ENCODE results near the gene OR52E5.

The OR52E5 gene

DNA sequence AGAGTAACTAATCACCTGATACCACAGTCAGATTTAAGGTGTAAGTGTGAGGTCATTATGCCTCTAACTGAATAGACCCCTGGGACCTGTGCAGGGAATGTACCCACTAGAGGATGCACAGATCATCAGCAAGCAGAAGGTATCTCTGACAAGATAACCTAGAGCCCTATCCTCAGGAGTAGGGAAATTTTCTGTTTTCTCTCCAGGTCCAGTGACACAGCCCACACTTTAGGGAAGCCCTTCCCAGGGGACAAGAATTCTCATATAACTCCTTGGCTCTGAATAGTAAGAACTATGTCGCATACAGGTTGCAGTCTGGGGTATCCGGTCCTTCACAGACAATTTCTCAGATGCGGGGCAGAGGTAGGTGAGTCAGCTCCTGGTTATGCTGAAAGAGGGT, at the start of gene OR52E5:
Gene OR52E5 (plus strand): TSS at position 301 of the 400 bp plus-strand sequence. CDS start 7,569 bp downstream, outside the sequence.
- Histone ChIP-seq H3K36me3 (ENCODE audit: insufficient read depth, low read depth, low read length) (no peaks in the 10 kb centered on the region), H3K9ac (ENCODE audit: low read depth, low read length) (no peak within 1 kb of the TSS), H3K9me3 (ENCODE audit: insufficient read depth, low read depth, low read length) (no peaks in the 10 kb centered on the region), H3K27me3 (ENCODE audit: insufficient read depth, low read length) (no peaks in the 10 kb centered on the region), H3K4me3 (ENCODE audit: low read length) (no peak within 1 kb of the TSS), H3K4me1 (ENCODE audit: insufficient read depth, low read length) (0 out of 2 replicates have a peak, but pooled peaks cover under 1% of the 10 kb centered on the region), H3K27ac (ENCODE audit: low read length) (no peak within 1 kb of the TSS)

DNA sequence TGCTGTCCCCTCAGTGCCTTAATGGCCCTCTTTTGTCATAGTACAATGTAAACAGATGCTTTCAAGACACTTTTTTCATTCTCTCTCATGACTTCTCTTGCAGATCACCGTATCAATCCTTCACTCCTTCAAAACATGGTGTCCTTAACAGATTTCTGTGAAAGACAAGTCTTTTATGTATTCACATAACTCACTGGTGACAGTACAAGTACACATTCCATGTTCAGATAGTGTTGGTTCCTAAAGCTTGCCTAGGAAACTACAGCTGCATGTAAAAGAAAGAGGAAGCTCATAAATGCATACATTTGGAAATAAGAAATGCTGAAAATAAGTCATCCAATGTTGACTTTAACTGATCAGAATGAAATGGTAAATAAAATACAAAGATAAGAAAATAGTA, 46.3 kb upstream of the OR52E5 start:
- H3K27ac ChIP-seq (ENCODE audit: low read length), result no peak overlapping the region
- H3K4me1 ChIP-seq (ENCODE audit: insufficient read depth, low read length), result no peaks in the 10 kb centered on the region
- no peak overlapping the region for H3K4me3 ChIP-seq (ENCODE audit: low read length)
- no peaks in the 10 kb centered on the region for H3K36me3 ChIP-seq (ENCODE audit: insufficient read depth, low read depth, low read length)
- H3K9ac ChIP-seq (ENCODE audit: low read depth, low read length), result no peak overlapping the region
- H3K27me3 ChIP-seq (ENCODE audit: insufficient read depth, low read length), result no peaks in the 10 kb centered on the region
- no peaks in the 10 kb centered on the region for H3K9me3 ChIP-seq (ENCODE audit: insufficient read depth, low read depth, low read length)

DNA sequence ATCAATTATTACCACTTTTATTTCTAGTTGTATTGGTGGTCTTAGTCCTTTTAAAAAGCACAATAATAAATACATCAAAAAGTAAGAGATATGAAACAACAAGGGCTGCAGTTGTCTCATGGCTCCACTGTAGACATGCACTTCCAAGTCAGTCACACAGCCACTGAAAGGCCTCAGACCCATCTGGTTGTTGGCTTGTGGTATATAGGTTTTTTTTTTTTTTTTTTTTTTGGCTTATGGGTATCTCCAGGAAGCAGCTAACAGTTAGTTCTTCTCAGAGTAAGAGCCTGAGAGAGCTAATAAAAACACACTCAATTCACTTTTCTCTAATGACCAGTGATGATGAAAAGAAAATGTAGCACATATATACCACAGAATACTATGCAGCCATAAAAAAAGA, 45.3 kb upstream of the OR52E5 start:
- Histone ChIP-seq H3K9me3 (ENCODE audit: insufficient read depth, low read depth, low read length) (no peaks in the 10 kb centered on the region; the same call in 1 of the 2 replicates), H3K27me3 (ENCODE audit: insufficient read depth, low read length) (no peaks in the 10 kb centered on the region), H3K36me3 (ENCODE audit: insufficient read depth, low read depth, low read length) (no peaks in the 10 kb centered on the region), H3K9ac (ENCODE audit: low read depth, low read length) (no peak overlapping the region), H3K4me1 (ENCODE audit: insufficient read depth, low read length) (no peaks in the 10 kb centered on the region), H3K27ac (ENCODE audit: low read length) (no peak overlapping the region), H3K4me3 (ENCODE audit: low read length) (no peak overlapping the region)

DNA sequence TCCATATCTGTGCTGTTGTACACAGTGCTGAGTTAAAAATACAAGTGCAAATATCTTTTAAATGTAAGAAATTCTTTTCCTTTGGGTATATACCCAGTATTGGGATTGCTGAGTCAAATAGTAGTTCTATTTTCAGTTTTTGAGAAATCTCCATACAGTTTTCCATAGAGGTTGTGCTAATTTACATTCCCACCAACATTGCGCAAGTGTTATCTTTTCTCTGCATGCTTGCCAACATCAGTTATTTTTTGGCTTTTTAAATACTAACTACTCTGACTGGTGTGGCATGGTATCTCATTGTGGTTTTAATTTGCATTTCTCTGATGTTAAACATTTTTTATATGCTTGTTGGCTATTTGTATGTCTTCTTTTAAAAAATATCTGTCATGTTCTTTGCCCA, 42.0 kb upstream of the OR52E5 start:
- Histone ChIP-seq H3K27me3 (ENCODE audit: insufficient read depth, low read length) (no peaks in the 10 kb centered on the region), H3K4me3 (ENCODE audit: low read length) (no peak overlapping the region), H3K9ac (ENCODE audit: low read depth, low read length) (no peak overlapping the region), H3K4me1 (ENCODE audit: insufficient read depth, low read length) (no peaks in the 10 kb centered on the region), H3K27ac (ENCODE audit: low read length) (no peak overlapping the region), H3K9me3 (ENCODE audit: insufficient read depth, low read depth, low read length) (no peaks in the 10 kb centered on the region; the same call in 1 of the 2 replicates), H3K36me3 (ENCODE audit: insufficient read depth, low read depth, low read length) (no peaks in the 10 kb centered on the region)

DNA sequence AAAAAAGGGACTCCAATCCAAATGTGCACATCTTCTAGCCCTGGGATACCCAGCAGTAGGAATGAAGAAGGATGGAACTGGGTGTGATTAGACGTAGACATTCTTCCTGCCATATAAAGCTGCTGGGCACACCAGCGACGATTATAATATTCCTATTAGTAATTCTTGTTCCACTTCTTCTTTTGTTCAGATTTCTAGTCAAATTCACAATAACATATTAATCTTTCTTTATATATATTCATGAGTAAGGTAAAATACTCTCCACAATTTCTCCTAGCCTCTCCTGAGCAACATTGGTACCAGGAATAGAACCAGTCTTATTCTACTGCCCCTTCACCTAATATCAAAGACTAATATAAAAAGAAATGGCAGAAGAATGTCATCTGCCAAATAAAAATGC, 35.4 kb upstream of the OR52E5 start, which contains the start of gene OR52E8:
Gene OR52E8 (minus strand): TSS at position 101 of the 400 bp plus-strand sequence. CDS start 0 bp downstream, at position 101.
- Histone ChIP-seq H3K9me3 (ENCODE audit: insufficient read depth, low read depth, low read length) (no peaks in the 10 kb centered on the region; the same call in 1 of the 2 replicates), H3K4me1 (ENCODE audit: insufficient read depth, low read length) (no peaks in the 10 kb centered on the region), H3K36me3 (ENCODE audit: insufficient read depth, low read depth, low read length) (no peaks in the 10 kb centered on the region), H3K9ac (ENCODE audit: low read depth, low read length) (no peak within 1 kb of the TSS), H3K27me3 (ENCODE audit: insufficient read depth, low read length) (no peaks in the 10 kb centered on the region), H3K27ac (ENCODE audit: low read length) (no peak within 1 kb of the TSS), H3K4me3 (ENCODE audit: low read length) (no peak within 1 kb of the TSS)

DNA sequence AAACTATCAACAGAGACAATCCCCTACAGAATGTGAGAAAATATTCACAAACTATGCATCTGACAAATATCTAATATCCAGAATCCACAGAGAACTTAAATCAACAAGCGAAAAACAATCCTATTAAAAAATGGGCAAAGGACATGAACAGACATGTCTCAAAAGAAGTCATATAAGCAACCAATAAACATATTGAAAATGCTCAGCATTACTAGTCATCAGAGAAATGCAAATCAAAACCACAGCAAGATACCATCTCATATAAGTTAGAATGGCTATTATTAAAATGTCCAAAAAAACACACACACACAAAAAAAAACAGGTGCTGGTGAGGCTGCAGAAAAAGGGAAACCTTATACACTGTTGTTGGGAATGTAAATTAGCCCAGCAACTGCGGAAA, 27.2 kb upstream of the OR52E5 start:
- H3K4me1 ChIP-seq (ENCODE audit: insufficient read depth, low read length), result no peaks in the 10 kb centered on the region
- H3K9ac ChIP-seq (ENCODE audit: low read depth, low read length), result no peak overlapping the region
- H3K36me3 ChIP-seq (ENCODE audit: insufficient read depth, low read depth, low read length), result no peaks in the 10 kb centered on the region
- no peaks in the 10 kb centered on the region for H3K27me3 ChIP-seq (ENCODE audit: insufficient read depth, low read length)
- no peak overlapping the region for H3K4me3 ChIP-seq (ENCODE audit: low read length)
- H3K9me3 ChIP-seq (ENCODE audit: insufficient read depth, low read depth, low read length), result peaks cover 4% of the 10 kb centered on the region; the same call in 1 of the 2 replicates
- H3K27ac ChIP-seq (ENCODE audit: low read length), result no peak overlapping the region

DNA sequence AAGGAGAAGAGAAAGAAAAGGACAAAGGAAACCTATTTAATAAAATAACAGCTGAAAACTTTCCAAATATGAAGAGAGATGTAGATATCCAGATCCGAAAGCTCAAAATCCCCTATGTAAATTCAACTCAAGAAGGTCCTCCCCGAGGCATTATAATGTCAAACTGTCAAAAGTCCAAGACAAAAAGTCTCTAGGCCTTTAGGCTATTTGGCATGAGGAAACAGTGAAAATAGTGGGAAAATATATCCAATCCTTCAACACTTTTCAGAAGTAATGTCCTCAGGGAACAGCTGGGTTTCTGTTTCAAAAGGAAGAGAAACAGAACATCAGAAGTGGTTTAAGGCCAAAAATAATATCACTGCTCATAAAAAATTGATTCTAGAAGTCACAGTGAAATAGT, 14.4 kb upstream of the OR52E5 start:
- Histone ChIP-seq H3K4me3 (ENCODE audit: low read length) (no peak overlapping the region), H3K9ac (ENCODE audit: low read depth, low read length) (no peak overlapping the region), H3K4me1 (ENCODE audit: insufficient read depth, low read length) (no peaks in the 10 kb centered on the region), H3K9me3 (ENCODE audit: insufficient read depth, low read depth, low read length) (no peaks in the 10 kb centered on the region), H3K36me3 (ENCODE audit: insufficient read depth, low read depth, low read length) (no peaks in the 10 kb centered on the region), H3K27ac (ENCODE audit: low read length) (no peak overlapping the region), H3K27me3 (ENCODE audit: insufficient read depth, low read length) (no peaks in the 10 kb centered on the region)

DNA sequence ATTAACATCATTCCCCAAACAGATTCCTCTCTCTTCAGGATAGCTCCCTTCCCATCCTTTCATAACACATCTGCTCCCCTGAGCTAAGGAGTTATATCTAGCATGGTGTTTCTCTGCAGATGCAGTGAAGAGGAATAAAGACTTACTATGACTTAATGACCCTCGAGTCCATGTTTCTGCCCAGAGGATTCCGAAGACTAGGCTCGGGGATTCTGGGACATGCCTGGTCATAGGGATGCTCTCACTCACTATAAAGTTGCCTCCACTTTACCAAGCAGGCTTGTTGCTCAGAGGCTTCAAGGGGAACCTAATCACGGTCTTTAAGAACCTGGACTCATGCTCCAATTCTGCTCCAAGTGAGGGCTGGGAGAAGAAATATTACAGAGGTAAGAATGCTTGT, 12.7 kb upstream of the OR52E5 start, which contains the start of gene OR52E4:
Gene OR52E4 (plus strand): TSS at position 301 of the 400 bp plus-strand sequence. CDS start 3,664 bp downstream, outside the sequence.
- no peaks in the 10 kb centered on the region for H3K36me3 ChIP-seq (ENCODE audit: insufficient read depth, low read depth, low read length)
- no peak within 1 kb of the TSS for H3K9ac ChIP-seq (ENCODE audit: low read depth, low read length)
- no peaks in the 10 kb centered on the region for H3K9me3 ChIP-seq (ENCODE audit: insufficient read depth, low read depth, low read length)
- H3K4me3 ChIP-seq (ENCODE audit: low read length), result no peak within 1 kb of the TSS
- no peaks in the 10 kb centered on the region for H3K27me3 ChIP-seq (ENCODE audit: insufficient read depth, low read length)
- no peak within 1 kb of the TSS for H3K27ac ChIP-seq (ENCODE audit: low read length)
- no peaks in the 10 kb centered on the region for H3K4me1 ChIP-seq (ENCODE audit: insufficient read depth, low read length)

DNA sequence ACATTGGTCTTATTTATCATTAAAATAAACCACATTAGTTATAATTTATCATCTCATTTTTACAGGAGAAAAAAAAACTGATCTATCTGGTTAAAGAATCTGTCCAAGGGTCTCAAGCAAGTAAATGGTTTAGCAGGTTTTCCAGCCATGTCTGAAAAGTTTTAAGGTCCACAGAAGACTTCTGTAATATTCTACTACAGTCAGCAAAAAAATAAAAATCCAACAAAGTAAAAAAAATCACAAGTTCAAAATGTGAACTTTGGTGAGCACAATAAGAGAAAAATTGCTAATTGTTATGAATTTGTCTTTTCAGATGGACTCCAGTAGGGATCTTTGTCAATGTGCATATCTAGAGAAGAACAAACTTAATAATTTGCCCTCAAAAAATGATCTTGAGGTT, 11.3 kb upstream of the OR52E5 start:
- Histone ChIP-seq H3K4me1 (ENCODE audit: insufficient read depth, low read length) (no peaks in the 10 kb centered on the region), H3K27ac (ENCODE audit: low read length) (no peak overlapping the region), H3K9ac (ENCODE audit: low read depth, low read length) (no peak overlapping the region), H3K4me3 (ENCODE audit: low read length) (no peak overlapping the region), H3K36me3 (ENCODE audit: insufficient read depth, low read depth, low read length) (no peaks in the 10 kb centered on the region), H3K9me3 (ENCODE audit: insufficient read depth, low read depth, low read length) (no peaks in the 10 kb centered on the region), H3K27me3 (ENCODE audit: insufficient read depth, low read length) (no peaks in the 10 kb centered on the region)

DNA sequence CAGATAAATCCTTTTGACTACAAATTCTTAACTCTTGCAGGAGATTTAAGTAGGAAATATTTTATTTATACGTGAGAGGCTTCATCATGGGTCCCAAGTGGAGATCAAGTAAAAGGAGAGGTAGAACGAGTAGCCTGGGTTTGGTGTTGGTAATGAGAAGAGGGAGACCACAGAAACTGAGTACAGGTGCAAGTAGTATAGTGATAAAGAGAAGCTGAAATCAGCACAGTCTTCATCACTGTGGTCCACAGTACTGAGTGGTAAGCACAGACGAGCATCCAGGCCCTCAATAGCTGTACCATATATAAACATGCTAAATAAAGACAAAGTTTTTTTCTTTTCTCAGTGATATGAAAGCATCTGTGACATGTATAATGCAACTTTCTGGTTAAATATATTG, 5.8 kb upstream of the OR52E5 start:
- Histone ChIP-seq H3K36me3 (ENCODE audit: insufficient read depth, low read depth, low read length) (no peaks in the 10 kb centered on the region), H3K4me1 (ENCODE audit: insufficient read depth, low read length) (0 out of 2 replicates have a peak, but pooled peaks cover 4% of the 10 kb centered on the region), H3K4me3 (ENCODE audit: low read length) (no peak overlapping the region), H3K9ac (ENCODE audit: low read depth, low read length) (no peak overlapping the region), H3K9me3 (ENCODE audit: insufficient read depth, low read depth, low read length) (no peaks in the 10 kb centered on the region), H3K27me3 (ENCODE audit: insufficient read depth, low read length) (no peaks in the 10 kb centered on the region), H3K27ac (ENCODE audit: low read length) (no peak overlapping the region)

DNA sequence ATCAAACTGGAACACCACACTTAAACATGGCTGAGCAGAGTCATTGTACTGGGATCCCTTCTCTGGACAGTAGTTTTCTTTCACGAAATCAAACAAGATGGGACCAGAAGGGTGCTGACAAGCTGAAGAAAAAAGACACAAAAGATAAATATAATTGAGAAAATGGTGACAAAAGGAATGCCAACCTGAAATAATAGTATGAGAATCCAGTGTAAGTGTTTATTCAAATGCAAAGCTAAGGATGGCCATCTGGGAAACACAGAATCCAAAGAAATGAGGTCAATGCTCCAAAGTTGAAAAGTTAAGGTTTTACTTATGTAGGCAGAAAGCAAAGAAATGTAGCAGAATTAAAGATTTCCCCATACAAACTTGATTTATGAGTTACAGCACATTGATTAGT, 5.3 kb upstream of the OR52E5 start:
- 0 out of 2 replicates have a peak, but pooled peaks cover 4% of the 10 kb centered on the region for H3K4me1 ChIP-seq (ENCODE audit: insufficient read depth, low read length)
- no peaks in the 10 kb centered on the region for H3K27me3 ChIP-seq (ENCODE audit: insufficient read depth, low read length)
- H3K36me3 ChIP-seq (ENCODE audit: insufficient read depth, low read depth, low read length), result no peaks in the 10 kb centered on the region
- H3K4me3 ChIP-seq (ENCODE audit: low read length), result no peak overlapping the region
- no peak overlapping the region for H3K9ac ChIP-seq (ENCODE audit: low read depth, low read length)
- H3K27ac ChIP-seq (ENCODE audit: low read length), result no peak overlapping the region
- H3K9me3 ChIP-seq (ENCODE audit: insufficient read depth, low read depth, low read length), result no peaks in the 10 kb centered on the region

DNA sequence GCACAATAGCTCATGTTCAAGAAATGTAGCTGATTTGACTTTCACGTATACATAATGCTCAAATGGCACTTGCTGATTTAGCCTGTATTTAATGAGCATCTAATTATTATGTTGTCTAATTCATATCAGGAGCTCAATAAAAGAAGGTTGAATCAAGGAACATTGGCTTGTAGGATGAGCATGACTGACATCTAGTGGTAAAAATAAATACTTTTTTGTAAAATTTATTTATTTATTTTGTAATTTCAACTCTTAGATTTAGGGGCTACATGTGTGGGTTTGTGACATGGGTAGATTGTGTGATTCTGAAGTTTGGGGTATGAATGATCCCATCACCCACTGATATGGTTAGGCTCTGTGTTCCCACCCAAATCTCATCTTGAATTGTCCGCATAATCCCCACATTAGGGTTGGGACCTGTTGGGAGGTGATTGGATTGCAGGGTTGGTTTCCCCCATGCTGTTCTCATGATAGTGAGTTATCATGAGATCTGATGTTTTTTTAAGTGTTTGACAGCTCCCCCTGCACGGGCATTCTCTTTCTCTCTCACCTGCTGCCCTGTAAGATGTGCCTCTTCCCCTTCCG, 1.7 kb upstream of the OR52E5 start:
- H3K27me3 ChIP-seq (ENCODE audit: insufficient read depth, low read length), result no peaks in the 10 kb centered on the region
- H3K27ac ChIP-seq (ENCODE audit: low read length), result no peak overlapping the region
- H3K9me3 ChIP-seq (ENCODE audit: insufficient read depth, low read depth, low read length), result no peaks in the 10 kb centered on the region
- H3K9ac ChIP-seq (ENCODE audit: low read depth, low read length), result no peak overlapping the region
- H3K4me1 ChIP-seq (ENCODE audit: insufficient read depth, low read length), result 0 out of 2 replicates have a peak, but pooled peaks cover 4% of the 10 kb centered on the region
- no peak overlapping the region for H3K4me3 ChIP-seq (ENCODE audit: low read length)
- no peaks in the 10 kb centered on the region for H3K36me3 ChIP-seq (ENCODE audit: insufficient read depth, low read depth, low read length)
